Measurements from ENCODE around the gene STK17A.

DNA sequence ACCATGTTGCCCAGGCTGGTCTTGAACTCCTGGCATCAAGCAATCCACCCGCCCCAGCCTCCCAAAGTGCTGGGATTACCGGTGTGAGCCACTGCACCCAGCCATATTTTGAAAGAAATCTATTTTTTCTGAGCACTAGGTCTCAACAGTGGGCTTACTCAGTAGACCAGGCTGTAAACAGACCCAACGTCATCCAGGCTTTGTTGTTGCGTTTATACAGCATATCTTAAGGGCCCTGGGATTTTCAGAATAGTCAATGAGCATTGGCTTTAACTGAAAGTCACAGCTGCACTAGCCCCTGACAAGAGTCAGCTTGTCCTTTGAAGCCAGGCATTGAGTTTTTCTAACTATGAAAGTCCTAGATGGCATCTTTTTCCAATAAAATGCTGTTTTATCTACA, 49.8 kb downstream of the STK17A start:
- TF ChIP-seq GATA2 (IDR thresholded peaks at IDR 0.05; ENCODE audit: low read depth, low read length) (no peak), GATA3 (IDR thresholded peaks at IDR 0.05; ENCODE audit: low read depth, low read length) (no peak)

Measured in SH-SY5Y (cell line).